H1 (cell line): ENCODE results near the gene NCKAP1.

Experiments
- ASH2L ChIP-seq: fragments of 200-600, 300-600 bp; sonication (generic); IDR thresholded peaks from one replicate; pipeline ENCODE4 v1.7.1; 2017; ENCODE audit warnings: low read length
- BRCA1 ChIP-seq: IDR thresholded peaks from 2 replicates; pipeline ENCODE4 v1.6.1; 2012; ENCODE audit warnings: low read depth, low read length, improper control_type of control experiment
- CTBP2 ChIP-seq: IDR thresholded peaks from 2 replicates; pipeline ENCODE4 v1.7.0; 2011; ENCODE audit warnings: borderline replicate concordance, mild to moderate bottlenecking, moderate library complexity, mixed read lengths, low read length; ENCODE audit not compliant: insufficient read depth, insufficient read length
- CTCF ChIP-seq, 3 experiments: IDR thresholded peaks; 1 replicate in 2 of 3; 2 replicates in 1 of 3; pipeline versions ENCODE4 v1.5.1 to v1.6.1; 2011; ENCODE audit warnings: low read length in 3 of 3, mild to moderate bottlenecking in 3 of 3, inconsistent platforms in 2 of 3, low read depth in 1 of 3, moderate library complexity in 1 of 3; ENCODE audit not compliant: insufficient read depth in 1 of 3; ENCODE audit errors: control extremely low read depth in 1 of 3
- EZH2 ChIP-seq: fragments of 200-600 bp; sonication (generic); IDR thresholded peaks from 2 replicates; pipeline ENCODE4 v1.7.1; 2012; ENCODE audit warnings: low read depth, mild to moderate bottlenecking, moderate library complexity, low read length, inconsistent platforms; ENCODE audit not compliant: severe bottlenecking
- TAF1 ChIP-seq: IDR thresholded peaks from 2 replicates; pipeline ENCODE4 v1.6.1; 2011; ENCODE audit warnings: mild to moderate bottlenecking, low read depth, low read length
- YY1 ChIP-seq: IDR thresholded peaks from 2 replicates; pipeline ENCODE4 v1.6.1; 2011; ENCODE audit warnings: low read depth, mild to moderate bottlenecking, low read length

DNA sequence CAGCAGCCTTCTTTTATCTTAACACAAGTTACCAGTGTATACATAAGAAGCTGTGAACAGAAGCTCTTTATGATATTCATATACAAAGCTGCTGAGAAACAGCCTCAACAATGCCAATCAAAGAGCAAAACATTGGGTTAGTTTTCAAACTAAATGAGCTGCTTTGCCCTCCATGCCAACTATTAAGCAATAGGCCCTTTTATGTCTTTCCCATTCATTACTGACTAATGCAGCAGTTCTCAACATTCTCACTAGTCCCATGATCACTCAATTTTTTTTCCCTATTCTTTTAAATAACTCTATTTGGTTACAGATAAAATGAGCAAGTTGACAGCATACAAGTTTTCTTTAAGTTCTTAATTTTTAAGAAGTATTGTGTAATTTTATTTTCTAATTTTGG is 114.0 kb downstream of the NCKAP1 start:
- TF ChIP-seq CTCF (IDR thresholded peaks at IDR 0.05; ENCODE audit: control extremely low read depth in 1 of 3, insufficient read depth in 1 of 3, low read depth in 1 of 3, low read length in 3 of 3): no peak
- no peak for TF ChIP-seq CTBP2
- no peak for TF ChIP-seq TAF1
- no peak for TF ChIP-seq EZH2
- TF ChIP-seq YY1: no peak
- no peak for TF ChIP-seq ASH2L
- no peak for TF ChIP-seq BRCA1
